Smooth muscle cell of the brain vasculature (primary cell): Measurements from ENCODE around the gene FAM131C.
"Not testable (repeated sequence)": the region's sequence is repeated elsewhere in the genome, so short reads cannot be mapped to it uniquely, and the experiment has no call there.

Experiments
- DNase-seq: peaks from one replicate; pipeline ENCODE4 v3.0.0-alpha.2; 2012; ENCODE audit warnings: low read depth, low spot score

The FAM131C gene, protein sequence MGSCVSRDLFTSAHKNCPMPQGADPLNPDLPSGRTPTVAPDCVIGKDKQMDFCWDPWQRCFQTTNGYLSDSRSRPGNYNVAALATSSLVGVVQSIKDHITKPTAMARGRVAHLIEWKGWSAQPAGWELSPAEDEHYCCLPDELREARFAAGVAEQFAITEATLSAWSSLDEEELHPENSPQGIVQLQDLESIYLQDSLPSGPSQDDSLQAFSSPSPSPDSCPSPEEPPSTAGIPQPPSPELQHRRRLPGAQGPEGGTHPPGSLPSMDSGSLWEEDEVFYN

DNA sequence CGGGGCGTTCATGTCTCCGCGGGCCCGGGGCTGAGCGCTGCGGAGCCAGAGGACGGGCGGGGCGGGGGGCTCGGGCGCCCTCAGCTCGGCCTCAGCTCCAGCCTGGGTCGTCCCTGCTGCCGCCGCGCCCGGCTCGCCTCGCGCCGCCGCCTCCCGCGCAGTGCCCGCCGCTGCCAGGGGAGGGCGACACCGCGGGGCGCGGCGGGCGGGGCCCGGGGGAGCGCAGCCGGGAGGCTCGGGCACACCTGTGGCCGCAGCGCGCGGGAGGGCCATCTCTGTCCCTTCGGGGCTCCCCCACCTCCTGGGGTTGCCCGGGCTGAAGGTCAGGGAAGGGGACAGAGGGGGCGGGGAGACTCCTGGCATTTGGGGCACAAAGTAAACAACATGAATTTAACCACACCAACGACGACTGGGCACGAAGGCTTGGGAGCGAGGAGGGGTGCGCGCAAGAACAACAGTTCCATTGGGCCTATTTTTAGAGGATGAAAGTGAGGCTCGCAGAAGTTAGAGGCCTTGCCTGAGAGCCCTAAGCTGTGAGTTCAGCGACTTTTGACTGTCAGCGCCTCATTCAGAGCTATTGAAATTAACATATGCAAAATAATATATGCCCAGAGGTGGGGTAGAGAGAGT, at the start of gene FAM131C:
Gene FAM131C, minus strand, starts transcription at position 162 of the 630 bp plus-strand sequence. CDS start 209 bp downstream, outside the sequence.
- no peak for DNase-seq

DNA sequence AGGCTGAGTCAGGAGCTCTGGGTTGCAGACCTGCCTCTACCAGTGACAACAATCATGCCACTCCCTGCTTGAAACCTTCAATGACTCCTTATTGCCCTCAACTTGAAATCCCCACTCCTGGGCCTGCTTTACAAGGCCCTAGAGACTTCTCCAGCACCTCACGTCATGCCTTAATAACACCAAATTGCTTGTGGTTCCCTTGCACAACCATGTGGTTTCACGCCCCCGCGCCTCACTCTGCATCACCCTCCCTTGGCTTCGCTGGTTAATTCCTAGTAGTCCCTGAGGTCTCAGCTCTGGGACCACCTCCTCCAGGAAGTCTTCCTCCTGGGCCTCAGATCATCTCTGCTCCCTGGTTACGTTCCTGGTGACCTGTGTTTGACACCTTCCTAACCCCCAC, 49.5 kb upstream of the FAM131C start:
- DNase-seq, result no peak

DNA sequence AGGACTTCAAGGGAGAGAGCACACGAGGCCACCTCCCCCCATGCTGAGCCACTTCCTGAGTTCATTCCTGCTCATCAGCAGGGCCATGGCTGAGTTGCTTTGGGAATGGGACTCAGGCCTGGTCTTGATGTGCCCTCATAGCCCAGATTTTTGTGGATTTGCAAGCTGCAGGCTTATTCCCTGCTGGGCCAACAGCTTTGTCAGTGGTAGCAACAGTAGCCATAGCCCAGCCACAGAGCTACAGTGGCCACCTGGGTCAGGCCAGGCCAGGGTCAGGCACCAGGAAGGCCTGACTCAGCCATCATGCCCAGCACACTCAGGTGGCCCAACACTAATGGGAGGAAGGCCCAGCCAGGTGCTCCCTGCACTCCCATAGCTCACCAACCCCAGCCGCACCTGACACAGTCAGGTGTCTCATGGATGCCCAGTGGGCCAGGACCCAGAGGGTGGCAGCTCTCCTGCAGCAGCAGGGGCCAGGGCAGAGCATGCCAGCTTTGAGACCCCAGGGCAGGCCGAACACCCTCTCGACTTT, 49.0 kb upstream of the FAM131C start:
- no peak for DNase-seq

DNA sequence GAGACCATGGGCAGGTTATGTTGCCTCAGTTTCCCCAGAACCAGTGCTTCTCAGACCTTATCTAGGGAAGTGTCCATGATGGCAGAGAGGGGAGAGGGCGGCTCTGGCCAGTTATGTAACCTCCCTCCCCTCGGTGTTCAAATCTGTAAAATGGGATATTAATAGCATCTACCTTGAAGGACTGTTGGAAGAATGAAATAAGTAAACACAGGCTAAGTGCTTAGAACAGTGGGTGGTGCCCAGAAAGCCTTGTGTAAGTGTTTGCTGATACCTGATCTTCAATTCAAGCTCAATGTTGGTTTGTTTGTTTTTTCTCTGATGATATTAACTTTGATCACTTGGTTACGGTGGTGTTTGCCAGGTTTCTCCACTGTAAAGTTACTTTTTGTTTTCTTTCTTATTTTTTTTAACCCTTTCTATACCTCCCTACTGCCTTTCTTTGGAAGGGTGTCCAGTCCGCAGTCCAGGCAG, 47.5 kb upstream of the FAM131C start:
- no peak for DNase-seq

DNA sequence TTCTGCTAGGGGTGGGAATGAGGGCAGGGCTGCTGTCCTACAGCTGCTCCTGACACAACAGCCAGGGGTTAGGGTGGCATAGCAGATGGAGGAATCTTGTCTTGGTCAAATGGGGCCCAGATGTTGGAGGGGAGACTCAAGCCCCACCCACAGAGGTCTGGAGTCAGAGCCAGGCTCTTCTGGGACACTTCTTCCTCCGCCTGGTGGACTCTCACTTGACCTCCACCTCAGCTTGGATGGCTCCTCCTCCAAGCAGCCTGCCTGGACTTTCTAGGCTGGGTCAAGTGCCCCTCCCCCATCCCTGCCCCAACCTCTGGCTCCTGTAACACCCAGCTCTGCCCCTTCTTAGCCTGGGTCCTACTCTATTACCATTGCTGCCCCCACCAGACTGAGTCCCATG, 47.0 kb upstream of the FAM131C start:
- DNase-seq, result no peak

DNA sequence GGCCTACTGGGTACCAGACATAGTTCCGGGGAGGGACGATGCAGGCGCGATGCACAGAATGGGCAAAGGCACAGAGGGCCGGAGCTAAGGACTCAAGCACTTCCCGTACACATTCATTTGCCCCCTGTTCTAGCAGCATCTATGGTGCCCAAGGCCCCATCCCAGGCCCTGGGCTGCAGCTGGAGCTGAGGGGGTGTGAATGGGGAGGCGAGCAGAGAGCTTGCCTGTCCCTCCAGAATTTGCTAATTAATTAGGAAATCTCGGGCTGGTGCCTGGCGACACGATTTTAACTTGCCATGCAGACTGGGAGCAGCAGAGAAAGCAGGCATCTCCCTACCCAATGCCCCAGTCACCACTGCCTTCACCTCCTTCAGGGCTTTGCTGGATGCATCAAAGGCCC, 46.5 kb upstream of the FAM131C start:
- DNase-seq, result no peak

DNA sequence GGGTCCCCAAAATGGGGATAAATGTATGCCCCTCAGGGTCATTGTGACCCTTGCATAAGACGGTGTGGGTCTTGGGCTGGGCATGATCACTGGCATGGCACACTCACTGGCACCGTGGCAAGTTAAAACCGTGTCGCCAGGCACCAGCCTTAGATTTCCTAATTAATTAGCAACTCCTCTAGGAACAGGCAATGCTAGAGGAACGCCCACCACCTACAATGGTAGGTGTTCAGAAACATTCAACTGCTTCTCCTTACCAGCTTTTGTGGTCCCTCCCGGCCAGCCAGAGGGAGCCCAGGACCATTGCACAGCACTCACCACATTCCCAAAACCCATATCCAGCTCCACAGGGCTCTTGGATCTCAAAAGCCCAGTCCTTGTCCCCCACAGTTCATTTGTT, 46.1 kb upstream of the FAM131C start:
- no peak for DNase-seq

DNA sequence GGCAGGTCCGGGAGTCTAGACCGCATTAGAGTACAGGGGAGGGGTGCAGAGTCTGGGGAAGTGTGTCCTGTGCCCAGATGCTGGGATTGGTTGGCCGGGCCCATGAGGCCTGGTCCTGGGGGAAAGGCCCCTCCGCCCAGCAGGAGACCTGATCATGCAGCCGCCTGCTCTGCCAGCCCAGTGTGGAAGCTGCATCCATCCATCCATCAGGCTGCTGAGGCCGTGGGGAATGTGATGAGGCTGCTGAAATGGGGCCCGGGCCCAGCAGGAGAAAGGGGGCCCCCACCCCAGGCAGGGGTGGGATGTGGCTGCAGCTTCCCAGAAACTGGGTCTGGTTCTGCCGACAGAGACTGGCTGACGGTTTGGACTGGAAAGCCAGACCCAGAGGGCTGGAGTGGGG, 45.3 kb upstream of the FAM131C start:
- no peak for DNase-seq

DNA sequence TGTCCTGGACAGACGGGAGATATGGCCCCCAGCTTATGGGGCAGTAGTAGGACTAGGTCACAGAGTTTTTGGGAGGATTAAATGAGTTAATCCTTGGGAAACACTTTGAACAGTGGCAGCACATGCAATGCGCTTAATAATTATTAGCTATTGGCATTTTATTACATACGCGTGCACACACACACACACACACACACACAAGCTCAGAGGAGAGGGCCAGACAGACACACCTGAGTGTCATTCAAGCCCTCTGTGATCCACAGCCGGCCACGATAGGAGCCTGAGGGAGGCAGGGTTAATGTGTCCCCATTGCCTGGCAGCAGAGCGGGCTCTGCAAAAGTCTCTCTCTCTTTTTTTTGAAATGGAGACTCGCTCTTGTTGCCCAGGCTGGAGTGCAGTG, 44.5 kb upstream of the FAM131C start:
- no peak for DNase-seq

DNA sequence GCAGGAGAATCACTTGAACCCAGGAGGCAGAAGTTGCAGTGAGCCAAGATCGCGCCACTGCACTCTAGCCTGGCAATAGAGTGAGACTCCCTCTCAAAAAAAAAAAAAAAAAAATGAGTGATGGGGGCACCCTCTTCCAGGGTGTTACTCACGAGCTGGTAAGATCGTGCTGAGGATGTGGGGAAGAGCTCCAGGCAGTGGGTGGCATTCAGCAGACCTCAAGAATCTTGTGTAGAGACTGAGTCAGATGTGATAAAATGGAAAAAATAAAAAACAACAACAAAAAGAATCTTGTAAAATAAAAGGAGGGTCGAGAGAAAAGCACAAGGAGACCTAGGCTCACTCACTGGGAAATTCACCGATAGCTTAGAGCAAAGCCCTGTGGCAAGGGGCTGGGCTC, 43.9 kb upstream of the FAM131C start:
- no peak for DNase-seq

DNA sequence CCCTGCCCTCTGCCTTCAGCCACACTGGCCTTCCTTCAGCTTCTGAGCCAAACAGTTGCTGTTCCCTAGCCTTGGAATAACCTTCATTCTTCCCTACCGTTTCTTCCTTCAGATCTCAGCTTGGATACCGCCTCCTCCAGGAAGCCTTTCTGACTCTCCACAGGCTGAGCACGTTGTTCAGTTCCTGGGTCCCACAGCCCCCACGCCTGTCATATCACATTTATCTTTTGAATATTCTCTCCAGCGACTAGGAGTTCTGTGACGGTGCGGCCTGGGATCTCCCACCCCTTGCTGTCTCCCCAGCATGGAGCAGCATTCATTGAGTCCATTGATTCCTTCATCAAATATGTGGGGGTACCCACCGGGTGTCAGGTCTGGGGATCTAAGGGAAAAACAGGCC, 43.2 kb upstream of the FAM131C start:
- no peak for DNase-seq

DNA sequence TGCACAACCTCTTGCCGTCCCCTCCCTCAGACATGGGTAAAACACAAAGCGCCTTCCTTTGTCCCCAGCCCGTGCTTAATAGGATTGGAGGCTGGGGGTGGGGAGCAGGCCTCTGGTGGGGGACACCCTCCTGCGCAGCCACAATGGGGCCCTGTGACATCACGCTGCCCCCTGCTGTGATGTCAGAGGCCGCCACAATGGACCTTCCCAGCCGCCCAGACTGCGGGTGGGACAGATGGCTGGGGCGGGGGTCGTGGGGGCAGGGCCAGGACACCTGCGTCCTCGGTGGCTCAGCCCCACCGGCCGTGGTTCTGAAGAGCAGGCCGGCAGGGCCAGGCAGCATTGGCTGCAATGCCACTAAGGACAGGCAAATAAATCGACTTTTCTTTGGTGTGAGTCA, 42.6 kb upstream of the FAM131C start:
- DNase-seq, result no peak

DNA sequence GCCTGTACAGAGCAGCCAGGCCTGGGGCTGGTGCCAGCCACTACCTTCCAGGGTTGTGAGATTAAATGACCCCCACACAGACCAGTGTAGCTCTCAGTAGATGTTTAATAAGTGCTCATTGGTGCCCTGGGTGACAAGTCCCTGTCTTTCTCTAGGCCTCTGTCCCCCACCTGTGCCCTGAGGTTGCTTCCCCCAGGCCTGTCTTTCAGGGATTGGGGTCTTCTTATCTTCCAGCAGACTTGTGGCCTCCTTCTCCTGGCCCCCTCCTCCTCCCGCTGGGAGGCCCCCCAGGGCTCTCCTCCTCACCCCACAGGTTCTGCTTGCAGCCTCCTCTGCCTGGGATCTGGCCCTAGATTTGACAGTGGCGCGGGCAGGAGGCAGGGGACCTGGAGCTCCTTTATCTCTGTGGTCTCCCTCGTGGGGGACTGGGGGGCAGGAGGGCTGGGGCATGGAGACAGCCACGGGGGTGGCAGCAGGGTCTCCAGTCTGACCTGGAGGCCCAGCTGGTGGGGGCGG, 42.1 kb upstream of the FAM131C start:
- DNase-seq, result no peak

DNA sequence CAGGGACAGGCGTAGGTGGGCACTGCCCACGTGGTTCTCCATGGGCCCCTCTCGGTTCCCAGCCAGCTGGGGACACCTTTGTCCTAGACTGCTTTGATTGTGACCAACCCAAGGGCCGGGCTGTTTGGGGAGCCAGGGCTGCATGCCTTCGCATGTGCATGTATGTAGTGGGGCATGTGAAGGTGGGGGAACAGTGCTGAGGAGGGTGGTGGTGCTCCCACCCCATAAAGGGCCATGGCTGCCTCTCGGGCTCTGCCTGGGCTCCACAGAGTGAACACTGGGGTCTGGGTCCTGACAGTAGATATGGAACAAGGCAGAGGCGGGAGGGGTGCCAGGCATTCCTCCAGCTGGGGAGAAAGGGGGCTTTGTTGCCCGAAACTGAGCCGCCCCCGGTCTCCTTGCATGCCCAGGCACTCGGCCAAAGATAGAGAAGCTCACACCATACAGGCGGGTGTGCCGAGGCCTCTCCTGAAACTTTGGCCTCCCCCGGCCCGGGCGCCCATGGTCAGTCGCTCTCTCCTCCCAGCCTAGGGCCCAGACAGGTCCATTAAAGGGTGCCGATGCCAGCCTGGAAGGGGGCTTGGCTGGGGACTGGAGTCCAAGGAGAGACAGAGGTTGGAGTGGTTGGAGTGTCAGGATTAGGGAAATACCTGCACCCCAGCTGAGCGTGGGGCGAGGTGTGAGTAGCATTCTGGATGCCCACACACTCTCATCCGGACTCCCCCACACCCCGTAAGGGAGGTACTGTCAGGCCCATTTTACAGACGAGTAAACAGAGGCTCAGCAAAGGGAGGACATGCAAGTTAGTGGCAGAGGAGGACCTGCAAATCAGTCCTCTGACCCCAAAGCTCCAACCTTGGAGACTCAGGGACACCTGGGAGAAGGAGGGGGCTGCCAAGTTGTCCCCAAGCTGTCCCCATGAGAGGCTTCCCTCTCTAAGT, 41.3 kb upstream of the FAM131C start:
- no peak for DNase-seq

DNA sequence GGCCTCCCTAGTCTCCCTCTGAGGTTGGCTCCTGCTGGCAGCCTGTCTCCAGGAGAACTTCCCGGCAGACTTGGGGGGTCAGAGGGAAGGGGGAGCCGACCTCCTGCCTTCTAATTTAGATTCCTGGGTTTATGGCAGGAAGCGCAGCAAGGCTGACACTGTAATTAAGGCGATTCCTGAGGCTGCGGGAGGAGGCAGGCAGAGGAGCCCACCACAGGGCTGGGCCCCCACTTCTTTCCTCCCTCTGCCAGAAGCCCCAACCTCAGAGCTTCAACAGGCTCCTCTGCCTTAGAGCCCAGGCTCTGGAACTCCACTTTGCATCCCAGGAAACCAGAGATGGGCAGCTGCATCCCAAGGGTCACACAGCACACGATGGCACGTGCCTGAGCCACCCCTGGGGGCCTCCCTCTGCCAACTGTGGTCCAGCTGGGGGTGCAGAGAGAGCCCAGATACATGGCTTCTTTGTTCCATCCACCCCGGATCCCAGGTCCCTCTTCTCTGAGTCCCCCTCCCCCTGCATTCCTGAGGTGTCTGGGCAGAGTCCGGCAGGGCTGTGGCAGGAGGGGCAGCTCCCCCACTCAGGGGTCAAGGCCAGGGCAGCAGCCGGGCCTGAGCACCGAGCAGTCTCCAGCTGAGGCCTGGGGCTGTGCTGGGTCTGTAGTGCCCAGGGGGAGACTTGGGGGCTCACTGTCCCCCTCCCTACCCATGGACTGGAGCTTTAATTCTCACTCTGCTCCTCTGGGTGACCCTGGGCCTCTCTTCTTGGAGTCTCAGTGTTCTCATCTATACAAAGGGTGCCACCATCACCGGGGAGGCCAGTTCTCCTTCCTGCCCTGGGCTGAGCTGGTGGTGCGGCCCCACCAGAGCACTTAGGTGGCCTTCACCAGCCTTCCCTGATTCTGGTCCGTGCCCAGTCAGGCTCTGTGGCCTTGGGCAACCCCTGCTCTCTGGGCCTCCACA, 39.4 kb upstream of the FAM131C start:
- no peak for DNase-seq

DNA sequence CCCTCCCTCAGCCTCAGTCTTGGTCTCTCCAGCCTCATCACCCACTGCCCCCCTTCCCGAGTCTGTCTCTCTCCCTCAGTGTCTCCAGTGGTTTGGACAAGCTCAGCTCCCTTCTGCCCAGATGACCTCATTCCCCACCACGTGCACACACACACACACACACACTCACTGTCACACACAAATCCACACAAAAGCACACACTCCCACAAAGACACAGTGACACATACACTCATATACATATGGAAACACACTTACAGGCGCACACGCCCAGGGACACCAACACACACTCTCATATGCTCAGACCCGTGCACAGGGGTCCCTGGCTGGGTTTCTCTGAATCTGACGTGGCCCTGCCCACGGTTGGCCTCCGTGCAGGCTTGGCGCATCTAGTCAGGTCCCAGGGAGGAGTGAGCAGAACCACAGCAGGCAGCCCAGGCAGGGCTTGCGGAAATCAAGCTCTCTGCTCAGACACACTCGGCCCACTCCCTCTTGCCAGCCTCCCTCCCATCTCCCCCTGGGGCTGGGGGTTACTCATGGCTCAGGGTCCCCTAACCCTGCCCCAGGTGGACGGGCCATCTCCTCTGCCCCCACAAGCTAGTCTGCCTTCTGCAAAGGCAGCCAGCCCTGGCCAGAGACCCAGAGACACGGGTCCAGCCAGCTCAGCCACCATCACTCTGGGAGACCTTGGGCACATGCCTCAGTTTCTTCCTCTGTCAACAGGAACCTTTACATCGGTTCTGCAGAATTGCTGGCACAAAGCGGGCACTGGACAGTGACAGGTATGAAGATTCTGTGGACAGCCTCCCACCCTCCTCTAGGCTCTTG, 38.5 kb upstream of the FAM131C start:
- DNase-seq, result no peak

DNA sequence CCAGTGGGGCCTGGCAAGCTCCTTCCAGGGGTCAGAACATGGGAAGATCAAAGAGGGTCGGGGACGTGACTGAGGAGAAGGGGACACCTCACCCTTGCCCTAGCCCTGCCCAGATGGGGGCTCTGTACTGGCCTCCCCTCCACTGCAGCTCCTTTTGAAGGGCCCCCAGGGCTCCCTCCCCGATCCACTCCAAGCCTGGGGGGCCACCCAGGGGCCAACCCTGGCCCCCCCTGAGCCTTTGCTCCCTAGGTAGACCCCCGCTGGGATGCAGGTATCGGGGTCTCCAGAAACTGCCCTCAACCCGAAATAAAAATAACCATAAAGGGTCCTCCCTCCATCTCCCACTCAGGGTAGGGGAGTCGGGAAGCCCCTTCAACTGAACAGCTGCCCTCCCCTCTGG, 37.4 kb upstream of the FAM131C start:
- no peak for DNase-seq

DNA sequence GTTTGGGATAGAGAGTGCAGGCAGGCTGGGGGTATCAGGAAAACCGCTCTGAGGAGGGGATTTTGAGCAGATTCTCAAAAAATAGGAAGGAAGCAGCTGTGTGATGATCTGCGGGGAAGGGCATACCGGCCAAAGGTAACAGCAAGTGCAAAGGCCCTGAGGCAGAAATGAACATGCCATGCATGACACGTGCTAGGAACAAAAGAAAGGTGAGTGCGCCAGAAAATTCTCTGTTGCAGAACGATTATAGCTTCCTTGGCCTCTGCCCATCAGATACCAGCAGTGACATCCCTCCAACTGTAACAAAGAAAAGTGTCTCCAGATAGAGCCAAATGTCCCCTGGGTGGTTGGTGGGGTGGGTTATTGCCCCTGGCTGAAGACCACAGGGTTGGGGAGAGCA, 37.0 kb upstream of the FAM131C start:
- DNase-seq, result no peak

DNA sequence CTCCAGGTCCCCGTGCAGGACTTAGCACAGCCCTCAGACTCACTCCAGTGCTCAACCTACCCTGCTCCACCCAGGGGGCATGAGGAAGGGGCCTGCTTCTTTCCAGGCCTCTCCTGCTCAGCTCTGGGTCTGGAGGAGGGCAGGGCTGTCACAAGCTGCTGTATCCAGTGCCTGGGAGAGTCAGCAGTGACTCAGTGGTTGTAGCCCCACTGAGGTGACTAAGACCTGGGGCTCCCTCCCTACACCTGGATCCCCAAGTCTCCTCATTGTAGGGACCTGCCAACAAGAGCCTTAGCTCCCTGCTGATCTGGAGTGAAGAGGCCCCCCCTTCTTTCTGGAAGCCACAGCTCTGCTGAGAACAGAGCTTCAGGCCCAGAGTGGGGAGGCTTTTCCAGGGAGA, 36.1 kb upstream of the FAM131C start:
- DNase-seq, result no peak

DNA sequence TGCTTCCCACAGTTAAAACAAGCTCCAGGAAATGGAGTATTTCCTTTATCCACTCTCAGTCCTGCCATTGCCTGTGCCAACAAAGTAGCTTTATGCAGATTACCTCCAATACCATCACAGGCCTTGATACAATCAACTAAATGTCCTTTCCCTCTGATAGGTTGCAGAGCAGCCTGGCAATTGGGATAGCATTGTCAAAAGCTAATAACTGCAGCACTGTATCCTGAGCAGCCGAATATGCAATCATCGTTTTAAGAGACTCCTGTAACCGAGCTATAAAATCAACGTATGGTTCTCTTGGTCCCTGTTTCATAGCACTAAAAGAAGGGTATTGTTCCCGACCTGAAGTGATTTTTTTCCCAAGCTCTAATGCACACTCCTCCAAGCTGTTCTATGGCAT, 33.6 kb upstream of the FAM131C start:
- DNase-seq, result not testable (repeated sequence)
